Natural killer cell (primary cell): ENCODE measurements around the gene GOLGA3. TPM values are rescaled to one million over a fixed set of nuclear protein-coding genes. Genes with fewer than 3 reads are reported as not detected.

ENCODE experiments used
- ATAC-seq, 3 donors: fragments of 150-1000 bp in 2 of 3; fragments of 200-7000 bp in 1 of 3; cut with Tn5 transposase; 1 replicate in 1 of 3; 2 replicates in 2 of 3; pipeline ENCODE4 v1.10.0; 2021; ENCODE audit warnings: mild to moderate bottlenecking in 2 of 3, moderate library complexity in 2 of 3
- DNase-seq, 2 donors: peaks; one replicate each; pipeline versions ENCODE4 v3.0.0 to v3.0.0-alpha.2; 2013 to 2021; ENCODE audit warnings: mixed read lengths in 1 of 2
- H3K27ac ChIP-seq: one replicate; pipeline ENCODE4 v1.5.1; 2013; ENCODE audit warnings: mild to moderate bottlenecking, low read length
- H3K27me3 ChIP-seq: one replicate; pipeline ENCODE4 v1.6.1; 2013; ENCODE audit warnings: low read length; ENCODE audit not compliant: control insufficient read depth, insufficient read depth
- H3K36me3 ChIP-seq: one replicate; pipeline ENCODE4 v1.6.1; 2013; ENCODE audit warnings: low read length; ENCODE audit not compliant: control insufficient read depth, insufficient read depth
- H3K4me1 ChIP-seq: one replicate; pipeline ENCODE4 v1.6.1; 2013; ENCODE audit warnings: low read length; ENCODE audit not compliant: control insufficient read depth, insufficient read depth
- H3K4me3 ChIP-seq: one replicate; pipeline ENCODE4 v1.5.1; 2013; ENCODE audit warnings: low read length
- H3K9me3 ChIP-seq: one replicate; pipeline ENCODE4 v1.6.1; 2013; ENCODE audit warnings: low read length; ENCODE audit not compliant: control insufficient read depth, insufficient read depth
- H3K27ac Mint-ChIP-seq, 2 donors: one replicate each; pipeline ENCODE4 v1.8.0; 2022; ENCODE audit warnings: mild to moderate bottlenecking in 2 of 2, mixed read lengths in 2 of 2, moderate library complexity in 1 of 2
- H3K27me3 Mint-ChIP-seq, 2 donors: one replicate each; pipeline ENCODE4 v1.8.0; 2022; ENCODE audit warnings: low read depth in 2 of 2, mixed read lengths in 2 of 2
- H3K36me3 Mint-ChIP-seq: one replicate; pipeline ENCODE4 v1.8.0; 2022; ENCODE audit warnings: mixed read lengths
- H3K4me1 Mint-ChIP-seq, 2 donors: one replicate each; pipeline ENCODE4 v1.8.0; 2022; ENCODE audit warnings: mixed read lengths in 2 of 2
- H3K4me3 Mint-ChIP-seq: one replicate; pipeline ENCODE4 v1.8.0; 2022; ENCODE audit warnings: mild to moderate bottlenecking, moderate library complexity, mixed read lengths
- H3K9me3 Mint-ChIP-seq, 2 donors: one replicate each; pipeline ENCODE4 v1.8.0; 2022; ENCODE audit warnings: mixed read lengths in 2 of 2
- CTCF ChIP-seq: fragments of 200-600 bp; IDR thresholded peaks from one replicate; pipeline ENCODE4 v1.8.0; 2022; ENCODE audit warnings: antibody characterized with exemption
- WGBS: methylation state at CpG from one replicate; pipeline ENCODE4 v1.1.7; 2013; ENCODE audit warnings: missing lambda C conversion rate; ENCODE audit not compliant: insufficient coverage; 5-methylcytosine and 5-hydroxymethylcytosine counted together
- intact Hi-C: fragments of 100-400 bp; cut with micrococcal nuclease; formaldehyde crosslinking; loops from one replicate; pipeline ENCODE4 v1.14.2; 2022
- total RNA-seq, 4 donors: library from RNA; stranded (reverse); fragments of 120-200 nt in 1 of 4; gene quantifications; one replicate each; pipeline versions ENCODE4 v1.2.3 to v1.2.4, GENCODE V29; 2013 to 2022

GOLGA3 gene
- total RNA-seq, 3 donors from 2014 or later (not counting 1 experiment from before 2014, with no cell fraction given) = 39.1 to 54.3 (median 50.9) TPM

- Mint-ChIP-seq H3K4me3 (no peak overlapping the region), H3K9me3 (no peaks in the 10 kb centered on the region), H3K27ac (no peak overlapping the region), H3K27me3 (no peaks in the 10 kb centered on the region), H3K36me3 (no peaks in the 10 kb centered on the region), H3K4me1 (peaks cover 0 to 6% of the 10 kb centered on the region in 2 donors)
- no peak for TF ChIP-seq CTCF
- 87% methylated on average over 10 of the region's 10 CpGs for WGBS
- no peaks in the 10 kb centered on the region for H3K9me3 ChIP-seq
- H3K4me3 ChIP-seq = no peak overlapping the region
- no peaks in the 10 kb centered on the region for H3K27me3 ChIP-seq
- H3K27ac ChIP-seq = no peak overlapping the region
- H3K4me1 ChIP-seq = no peaks in the 10 kb centered on the region
- ATAC-seq = no peak
- H3K36me3 ChIP-seq = peaks cover 63% of the 10 kb centered on the region
- intact Hi-C loops = no loop called here
- DNase-seq = no peak
Observed at GRCh38 chr12:132748319-132748718, 80.3 kb downstream of the GOLGA3 start.

- no peak for TF ChIP-seq CTCF
- Histone ChIP-seq H3K9me3 (no peaks in the 10 kb centered on the region), H3K27ac (no peak overlapping the region), H3K27me3 (no peaks in the 10 kb centered on the region), H3K4me1 (no peaks in the 10 kb centered on the region), H3K4me3 (no peak overlapping the region), H3K36me3 (peaks cover 63% of the 10 kb centered on the region)
- no peaks in the 10 kb centered on the region for H3K27me3 Mint-ChIP-seq
- DNase-seq (no peak), ATAC-seq (no peak)
- H3K4me3 Mint-ChIP-seq = no peak overlapping the region
- WGBS = 98% methylated on average over 22 of the region's 22 CpGs
- intact Hi-C loops = no loop called here
- no peak overlapping the region for H3K27ac Mint-ChIP-seq
- H3K4me1 Mint-ChIP-seq = peaks cover 2 to 6% of the 10 kb centered on the region in 2 donors
- H3K36me3 Mint-ChIP-seq = no peaks in the 10 kb centered on the region
- H3K9me3 Mint-ChIP-seq = no peaks in the 10 kb centered on the region
Observed at GRCh38 chr12:132747896-132748295, 80.8 kb downstream of the GOLGA3 start.

GRCh38 chr12:132747395-132747794, 81.3 kb downstream of the GOLGA3 start:
- Mint-ChIP-seq H3K27me3 (no peaks in the 10 kb centered on the region), H3K9me3 (peaks cover 2 to 3% of the 10 kb centered on the region in 2 donors), H3K4me3 (no peak overlapping the region), H3K36me3 (no peaks in the 10 kb centered on the region), H3K4me1 (peaks cover 7 to 11% of the 10 kb centered on the region in 2 donors), H3K27ac (no peak overlapping the region)
- intact Hi-C loops = no loop called here
- Histone ChIP-seq H3K27me3 (no peaks in the 10 kb centered on the region), H3K4me1 (no peaks in the 10 kb centered on the region), H3K36me3 (peaks cover 67% of the 10 kb centered on the region), H3K9me3 (no peaks in the 10 kb centered on the region), H3K4me3 (no peak overlapping the region), H3K27ac (no peak overlapping the region)
- DNase-seq (no peak), ATAC-seq (no peak)
- no peak for TF ChIP-seq CTCF
- 97% methylated on average over 10 of the region's 11 CpGs for WGBS

- DNase-seq = no peak
- WGBS = 93% methylated on average over 2 of the region's 3 CpGs
- no peak overlapping the region for H3K27ac ChIP-seq
- Mint-ChIP-seq H3K9me3 (peaks cover 2 to 3% of the 10 kb centered on the region in 2 donors), H3K4me3 (no peak overlapping the region), H3K27me3 (no peaks in the 10 kb centered on the region), H3K36me3 (no peaks in the 10 kb centered on the region), H3K4me1 (peaks cover 9 to 17% of the 10 kb centered on the region in 2 donors), H3K27ac (no peak overlapping the region)
- H3K9me3 ChIP-seq = no peaks in the 10 kb centered on the region
- H3K27me3 ChIP-seq = no peaks in the 10 kb centered on the region
- no peak overlapping the region for H3K4me3 ChIP-seq
- no peak for ATAC-seq
- no peak for TF ChIP-seq CTCF
- intact Hi-C loops = no loop called here
- no peaks in the 10 kb centered on the region for H3K4me1 ChIP-seq
- H3K36me3 ChIP-seq = peaks cover 71% of the 10 kb centered on the region
Observed at GRCh38 chr12:132746613-132747012, 82.1 kb downstream of the GOLGA3 start.
